ENCODE data around the gene RBM14. TPM values are rescaled to one million over a fixed set of nuclear protein-coding genes. Genes with fewer than 3 reads are reported as not detected.

The RBM14 gene
- total RNA-seq, 2 donors from 2014 or later = 90.0 to 110 TPM

GRCh38 chr11:66569076-66569475 is 47.4 kb upstream of the RBM14 start:
- no peak overlapping the region for H3K4me3 ChIP-seq (ENCODE audit: low read length)
- Mint-ChIP-seq H3K4me1 (peaks cover 13% of the 10 kb centered on the region), H3K9me3 (peaks cover 37% of the 10 kb centered on the region), H3K27me3 (ENCODE audit: insufficient read depth) (peaks cover 4% of the 10 kb centered on the region), H3K4me3 (no peak overlapping the region), H3K27ac (no peak overlapping the region), H3K36me3 (ENCODE audit: low read depth) (peaks cover 6% of the 10 kb centered on the region)
- TF ChIP-seq, protein P1, sequence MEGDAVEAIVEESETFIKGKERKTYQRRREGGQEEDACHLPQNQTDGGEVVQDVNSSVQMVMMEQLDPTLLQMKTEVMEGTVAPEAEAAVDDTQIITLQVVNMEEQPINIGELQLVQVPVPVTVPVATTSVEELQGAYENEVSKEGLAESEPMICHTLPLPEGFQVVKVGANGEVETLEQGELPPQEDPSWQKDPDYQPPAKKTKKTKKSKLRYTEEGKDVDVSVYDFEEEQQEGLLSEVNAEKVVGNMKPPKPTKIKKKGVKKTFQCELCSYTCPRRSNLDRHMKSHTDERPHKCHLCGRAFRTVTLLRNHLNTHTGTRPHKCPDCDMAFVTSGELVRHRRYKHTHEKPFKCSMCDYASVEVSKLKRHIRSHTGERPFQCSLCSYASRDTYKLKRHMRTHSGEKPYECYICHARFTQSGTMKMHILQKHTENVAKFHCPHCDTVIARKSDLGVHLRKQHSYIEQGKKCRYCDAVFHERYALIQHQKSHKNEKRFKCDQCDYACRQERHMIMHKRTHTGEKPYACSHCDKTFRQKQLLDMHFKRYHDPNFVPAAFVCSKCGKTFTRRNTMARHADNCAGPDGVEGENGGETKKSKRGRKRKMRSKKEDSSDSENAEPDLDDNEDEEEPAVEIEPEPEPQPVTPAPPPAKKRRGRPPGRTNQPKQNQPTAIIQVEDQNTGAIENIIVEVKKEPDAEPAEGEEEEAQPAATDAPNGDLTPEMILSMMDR (conservative IDR thresholded peaks at IDR 0.05) = no peak
- 94 to 95% methylated on average over 7 of the region's 7 CpGs for WGBS, 2 experiments (ENCODE audit: insufficient coverage in 1 of 2, insufficient read length in 1 of 2)
- no peaks in the 10 kb centered on the region for H3K36me3 ChIP-seq (ENCODE audit: control insufficient read depth, insufficient read depth, low read length)
- H3K9ac ChIP-seq (ENCODE audit: extremely low read depth, low read length, poor library complexity, severe bottlenecking) = no peak overlapping the region
- peaks cover 6% of the 10 kb centered on the region for H3K4me1 ChIP-seq (ENCODE audit: control insufficient read depth, insufficient read depth, low read length)
- no peaks in the 10 kb centered on the region for H3K27me3 ChIP-seq (ENCODE audit: control insufficient read depth, insufficient read depth, low read length, poor library complexity, severe bottlenecking)
- H3K27ac ChIP-seq (ENCODE audit: low read depth, low read length) = no peak overlapping the region
- peaks cover 25% of the 10 kb centered on the region for H3K9me3 ChIP-seq (ENCODE audit: control insufficient read depth, low read length)
- DNase-seq = no peak

DNA sequence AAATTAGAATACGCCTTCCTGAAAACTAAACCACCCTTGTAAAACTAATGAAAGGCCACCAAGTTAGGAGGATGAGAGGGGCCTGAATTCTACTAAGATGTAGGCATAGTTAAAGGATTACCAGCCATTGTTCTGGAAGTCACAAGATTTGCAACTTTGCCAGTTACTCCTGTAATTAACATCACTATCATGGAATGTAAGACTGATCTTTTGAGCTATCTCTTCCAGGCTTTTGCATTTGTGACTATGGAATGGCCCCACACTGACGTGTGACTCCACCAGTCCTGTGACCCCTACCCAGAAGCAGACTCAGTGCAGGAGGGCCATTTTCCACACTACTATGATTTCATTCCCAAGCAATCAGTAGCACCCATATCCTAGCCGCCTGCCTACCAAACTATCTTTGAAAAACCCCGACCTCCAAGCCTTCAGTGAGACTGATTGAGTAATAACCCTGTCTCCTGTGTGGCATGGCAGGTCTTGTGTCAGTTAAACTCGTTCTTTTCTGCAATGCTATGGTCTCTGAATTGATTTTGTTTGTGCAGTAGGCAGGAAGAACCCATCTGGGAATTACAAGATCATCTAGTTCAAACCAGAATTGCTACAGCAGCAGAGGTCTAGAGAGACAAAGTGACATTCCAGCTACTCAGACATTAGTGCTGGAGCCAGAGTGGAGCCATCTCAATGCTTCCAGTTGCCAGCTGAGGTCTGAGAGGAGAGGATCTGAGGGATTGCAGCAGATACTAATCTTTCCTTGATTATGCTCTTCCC is 46.2 kb upstream of the RBM14 start:
- H3K4me1 Mint-ChIP-seq = peaks cover 13% of the 10 kb centered on the region
- Histone ChIP-seq H3K4me3 (ENCODE audit: low read length) (peak overlapping the region; percentile 48), H3K4me1 (ENCODE audit: control insufficient read depth, insufficient read depth, low read length) (peaks cover 6% of the 10 kb centered on the region), H3K27ac (ENCODE audit: low read depth, low read length) (peak overlapping the region; percentile 34), H3K27me3 (ENCODE audit: control insufficient read depth, insufficient read depth, low read length, poor library complexity, severe bottlenecking) (no peaks in the 10 kb centered on the region), H3K9ac (ENCODE audit: extremely low read depth, low read length, poor library complexity, severe bottlenecking) (peak overlapping the region; percentile 66), H3K9me3 (ENCODE audit: control insufficient read depth, low read length) (peaks cover 26% of the 10 kb centered on the region), H3K36me3 (ENCODE audit: control insufficient read depth, insufficient read depth, low read length) (no peaks in the 10 kb centered on the region)
- peak overlapping the region; percentile 96 for H3K27ac Mint-ChIP-seq
- TF ChIP-seq, protein P1 (conservative IDR thresholded peaks at IDR 0.05) = no peak
- WGBS, 2 experiments (ENCODE audit: insufficient coverage in 1 of 2, insufficient read length in 1 of 2) = 47 to 48% methylated on average over 4 to 5 of the region's 5 CpGs
- H3K27me3 Mint-ChIP-seq (ENCODE audit: insufficient read depth) = peaks cover 7% of the 10 kb centered on the region
- peaks cover 48% of the 10 kb centered on the region for H3K9me3 Mint-ChIP-seq
- no peak overlapping the region for H3K4me3 Mint-ChIP-seq
- H3K36me3 Mint-ChIP-seq (ENCODE audit: low read depth) = peaks cover 17% of the 10 kb centered on the region
- DNase-seq = peak; percentile 73

- Histone ChIP-seq H3K27me3 (ENCODE audit: control insufficient read depth, insufficient read depth, low read length, poor library complexity, severe bottlenecking) (no peaks in the 10 kb centered on the region), H3K36me3 (ENCODE audit: control insufficient read depth, insufficient read depth, low read length) (no peaks in the 10 kb centered on the region), H3K4me3 (ENCODE audit: low read length) (peak overlapping the region; percentile 48), H3K27ac (ENCODE audit: low read depth, low read length) (no peak overlapping the region), H3K9me3 (ENCODE audit: control insufficient read depth, low read length) (peaks cover 26% of the 10 kb centered on the region), H3K9ac (ENCODE audit: extremely low read depth, low read length, poor library complexity, severe bottlenecking) (no peak overlapping the region), H3K4me1 (ENCODE audit: control insufficient read depth, insufficient read depth, low read length) (peaks cover 6% of the 10 kb centered on the region)
- peak overlapping the region; percentile 96 for H3K27ac Mint-ChIP-seq
- WGBS, 2 experiments (ENCODE audit: insufficient coverage in 1 of 2, insufficient read length in 1 of 2) = 85 to 100% methylated on average over 1 to 2 of the region's 2 CpGs
- H3K9me3 Mint-ChIP-seq = peaks cover 54% of the 10 kb centered on the region
- H3K4me3 Mint-ChIP-seq = no peak overlapping the region
- peaks cover 18% of the 10 kb centered on the region for H3K36me3 Mint-ChIP-seq (ENCODE audit: low read depth)
- TF ChIP-seq, protein P1 (conservative IDR thresholded peaks at IDR 0.05) = no peak
- peaks cover 13% of the 10 kb centered on the region for H3K4me1 Mint-ChIP-seq
- H3K27me3 Mint-ChIP-seq (ENCODE audit: insufficient read depth) = peaks cover 7% of the 10 kb centered on the region
- no peak for DNase-seq
Observed at GRCh38 chr11:66570850-66571180, 45.6 kb upstream of the RBM14 start.

All from endodermal cell (in vitro differentiated cells).